Iris pigment epithelial cell (primary cell): ENCODE results near the gene ARHGEF9.
"Not testable (repeated sequence)": the region's sequence is repeated elsewhere in the genome, so short reads cannot be mapped to it uniquely, and the experiment has no call there.

Experiments
- DNase-seq: peaks from one replicate; pipeline ENCODE4 v3.0.0-alpha.2; 2011; ENCODE audit warnings: low read depth

ARHGEF9 gene

GRCh38 chrX:63658920-63659319 is 126.1 kb downstream of the ARHGEF9 start:
- no peak for DNase-seq

- DNase-seq = peak; percentile 86
These were observed 127.2 kb downstream of the ARHGEF9 start for GRCh38 chrX:63657821-63658220.

- DNase-seq = peak; percentile 88
These were observed 128.0 kb downstream of the ARHGEF9 start for GRCh38 chrX:63656871-63657580.

GRCh38 chrX:63652086-63652765 is 132.8 kb downstream of the ARHGEF9 start:
- DNase-seq = no peak

- DNase-seq = not testable (repeated sequence)
These were observed 139.3 kb downstream of the ARHGEF9 start for GRCh38 chrX:63645748-63646147.

GRCh38 chrX:63635750-63636149 is 149.3 kb downstream of the ARHGEF9 start:
- no peak for DNase-seq

- DNase-seq = no peak
These were observed 171.4 kb downstream of the ARHGEF9 start for GRCh38 chrX:63613531-63614028.

GRCh38 chrX:63585936-63586335 is 199.1 kb downstream of the ARHGEF9 start:
- DNase-seq = no peak
